ENCODE measurements around the gene HNRNPU.

Gene HNRNPU

DNA sequence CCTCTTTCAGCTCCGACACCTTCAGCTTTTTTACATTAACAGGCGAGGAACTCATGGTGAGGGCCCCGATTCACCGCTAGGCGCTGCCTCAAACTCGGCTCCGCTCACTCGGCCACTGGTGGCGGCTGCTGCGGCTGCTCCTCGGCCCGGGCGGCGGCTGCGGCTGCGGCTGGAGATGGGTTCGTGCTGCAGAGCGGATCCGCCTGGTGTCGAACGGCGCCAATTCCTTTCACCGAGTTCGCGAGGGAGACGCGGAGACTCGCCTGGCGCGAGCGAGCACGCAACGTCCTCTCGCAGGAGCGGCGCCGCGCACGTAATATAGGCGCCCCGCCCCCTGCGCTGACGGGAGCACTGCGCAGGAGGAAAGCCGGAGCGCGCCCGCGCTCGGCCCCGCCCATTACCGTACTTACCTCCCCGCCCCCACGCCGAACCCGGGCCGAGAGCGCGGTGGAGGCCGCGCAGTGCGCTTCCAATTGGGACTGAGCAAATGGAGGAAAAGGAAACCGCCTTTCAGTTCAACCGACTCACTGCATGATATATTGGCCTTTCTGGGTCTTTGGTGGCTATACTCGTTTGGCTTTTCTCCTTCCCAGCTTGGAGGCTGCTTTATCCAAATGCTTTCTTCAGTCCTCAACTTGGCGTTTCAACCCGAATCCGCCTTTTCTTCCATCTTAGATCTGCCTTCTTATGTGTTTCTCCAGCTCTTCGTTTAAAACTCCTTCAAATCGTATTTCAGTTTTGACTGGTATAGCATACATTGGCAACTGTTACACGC is at the start of gene HNRNPU:
HNRNPU (minus strand) TSS at position 291 of the 775 bp plus-strand sequence; CDS start at position 55, 236 bp downstream.
- peak; percentile 92 to 98 (median 94) for DNase-seq

- no peak for DNase-seq
These were observed 49.5 kb upstream of the HNRNPU start for GRCh38 chr1:244913806-244914205.

- no peak for DNase-seq
These were observed 39.8 kb upstream of the HNRNPU start for GRCh38 chr1:244904119-244904518.

GRCh38 chr1:244901400-244902015 is 37.2 kb upstream of the HNRNPU start:
- no peak for DNase-seq

DNA sequence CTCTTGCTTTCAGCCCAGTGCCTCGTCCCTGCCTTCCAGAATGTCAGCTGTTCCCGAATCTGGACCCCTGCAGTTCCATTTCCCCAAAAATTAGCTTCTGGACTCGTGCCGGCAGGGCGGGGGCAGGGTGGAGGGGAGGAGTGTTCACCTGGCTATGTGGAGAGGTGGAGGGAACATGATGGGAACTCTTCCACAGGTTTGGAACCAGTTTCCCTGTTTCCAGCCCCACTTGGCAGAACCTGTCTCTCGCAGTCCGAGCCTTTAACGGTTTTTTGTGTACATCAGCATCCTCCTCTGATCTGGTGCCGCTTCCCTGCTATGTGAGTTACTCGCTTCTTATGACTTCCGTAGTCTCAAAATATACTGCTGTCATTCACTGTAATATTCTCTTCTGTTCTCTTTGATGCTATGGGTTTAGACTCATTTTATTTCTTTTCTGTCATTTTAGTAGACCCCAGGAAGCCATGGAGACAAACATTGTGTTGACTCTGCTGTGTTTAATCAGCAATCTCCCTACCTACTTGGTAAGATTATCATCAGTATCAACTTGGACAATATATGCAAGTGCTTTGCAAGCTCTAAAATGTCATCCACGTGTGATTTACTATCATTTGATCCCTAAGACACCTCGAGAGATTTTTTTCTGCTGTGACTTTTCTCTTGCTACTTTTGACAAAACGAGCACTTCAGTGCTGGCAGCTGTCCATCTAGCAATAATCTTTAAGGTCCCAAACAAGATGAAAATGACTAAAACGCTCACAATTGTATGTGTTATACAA is 33.3 kb upstream of the HNRNPU start:
- no peak for DNase-seq

GRCh38 chr1:244896550-244896949 is 32.2 kb upstream of the HNRNPU start:
- no peak for DNase-seq

DNA sequence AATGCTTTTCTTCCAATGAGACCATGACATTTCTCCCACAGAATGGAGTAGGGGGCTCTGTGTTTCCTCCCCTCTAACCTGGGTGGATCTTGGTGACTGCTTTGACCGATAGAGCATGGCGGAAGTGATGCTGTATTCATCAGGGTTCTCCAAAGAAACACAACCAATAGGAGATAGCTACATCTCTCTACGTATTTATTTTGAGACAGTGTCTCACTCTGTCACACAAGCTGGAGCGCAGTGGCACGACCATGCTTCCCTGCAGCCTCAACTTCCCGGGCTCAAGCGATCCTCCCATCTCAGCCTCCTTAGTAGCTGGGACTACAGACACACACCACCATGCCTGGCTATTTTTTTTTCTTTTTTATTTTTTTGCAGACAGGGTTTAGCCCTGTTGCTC is 29.5 kb upstream of the HNRNPU start:
- DNase-seq, result no peak

GRCh38 chr1:244887281-244887680 is 22.9 kb upstream of the HNRNPU start:
- DNase-seq, result no peak

DNA sequence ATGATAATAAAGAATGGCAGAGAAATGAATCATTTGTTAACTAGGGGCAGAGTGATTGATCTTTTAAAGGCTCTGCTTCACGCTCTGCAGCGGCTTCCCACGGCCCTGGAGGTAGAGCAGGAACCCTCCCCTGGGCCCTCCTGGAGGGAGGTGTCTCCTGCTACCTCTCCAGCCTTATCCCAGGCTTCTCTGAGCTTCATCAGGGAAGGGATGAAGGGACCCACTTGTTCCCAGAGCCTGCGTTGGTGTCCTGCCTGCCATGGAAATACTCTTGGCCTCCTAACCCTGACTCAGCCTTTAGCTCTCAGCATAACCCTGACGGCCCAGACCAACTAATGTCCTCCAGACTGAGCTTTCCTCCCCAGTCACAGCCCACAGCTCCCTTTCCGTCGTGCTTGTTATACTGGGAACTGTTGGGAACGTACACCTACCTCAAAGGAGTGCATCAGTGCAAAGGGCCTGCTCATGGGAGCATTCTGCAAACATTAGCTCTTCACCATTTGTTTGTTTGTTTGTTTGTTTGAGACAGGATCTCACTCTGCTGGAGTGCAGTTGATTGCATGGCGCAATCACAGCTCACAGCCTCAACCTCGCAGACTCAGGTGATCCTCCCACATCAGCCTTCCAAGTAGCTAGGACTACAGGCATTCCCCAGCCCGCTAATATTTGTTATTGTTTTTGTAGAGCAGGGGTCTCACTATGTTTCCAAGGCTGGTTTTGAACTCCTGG is 17.4 kb upstream of the HNRNPU start:
- DNase-seq, result no peak

DNA sequence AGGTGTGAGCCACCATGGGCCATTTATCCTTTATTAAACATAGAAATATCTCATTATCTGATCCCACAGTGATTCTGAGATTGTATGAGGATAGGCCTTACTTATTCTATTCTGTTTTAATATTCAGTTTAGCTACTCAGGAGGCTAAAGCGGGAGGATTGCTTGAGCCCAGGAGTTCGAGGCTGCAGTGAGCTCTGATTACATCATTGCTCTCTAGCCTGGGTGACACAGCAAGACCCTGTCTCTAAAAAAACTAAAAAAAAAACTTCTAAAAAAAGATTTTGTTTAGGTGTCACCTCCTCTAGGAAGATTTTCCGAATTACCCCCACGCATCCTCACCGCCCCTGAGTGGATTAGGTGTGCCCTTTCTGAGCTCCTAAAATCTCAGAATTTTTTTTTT is 14.3 kb upstream of the HNRNPU start:
- no peak for DNase-seq

DNA sequence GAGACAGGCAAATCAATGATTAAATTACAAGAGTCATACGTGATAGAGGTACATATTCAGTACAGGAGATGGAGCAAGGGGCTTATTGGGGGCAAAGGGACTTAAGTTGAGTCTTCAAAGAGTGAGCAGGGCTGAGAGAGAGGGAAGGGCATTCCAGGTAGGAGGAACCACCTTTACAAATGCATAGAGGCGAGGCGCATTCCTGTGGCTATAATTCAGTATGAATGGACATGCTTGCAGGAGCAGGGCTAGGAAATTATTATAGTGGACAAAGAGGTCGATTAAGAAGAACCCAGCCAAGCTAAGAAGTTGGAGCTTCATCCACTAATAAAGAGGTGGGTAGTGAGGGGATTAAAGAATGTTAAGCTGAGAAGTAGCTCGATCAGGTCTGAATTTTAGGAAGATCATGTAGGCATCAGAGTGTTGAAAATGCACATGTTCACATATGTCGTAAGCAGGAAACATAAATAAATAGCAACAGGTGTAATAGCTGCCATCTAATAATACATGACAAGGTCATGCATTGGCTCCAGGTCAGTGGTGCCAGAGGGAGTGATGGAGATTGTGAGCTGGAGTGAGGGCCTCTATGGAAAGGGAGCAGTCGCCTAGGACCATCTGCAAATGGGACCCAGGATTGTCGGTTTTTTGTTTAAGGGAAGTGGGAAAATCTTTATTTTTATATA is 12.0 kb upstream of the HNRNPU start:
- no peak for DNase-seq

- DNase-seq, result no peak
These were observed 10.7 kb upstream of the HNRNPU start for GRCh38 chr1:244874974-244875579.

- no peak for DNase-seq
These were observed 5.6 kb upstream of the HNRNPU start for GRCh38 chr1:244869950-244870349.

- no peak for DNase-seq
These were observed 5.1 kb upstream of the HNRNPU start for GRCh38 chr1:244869364-244869827.

DNA sequence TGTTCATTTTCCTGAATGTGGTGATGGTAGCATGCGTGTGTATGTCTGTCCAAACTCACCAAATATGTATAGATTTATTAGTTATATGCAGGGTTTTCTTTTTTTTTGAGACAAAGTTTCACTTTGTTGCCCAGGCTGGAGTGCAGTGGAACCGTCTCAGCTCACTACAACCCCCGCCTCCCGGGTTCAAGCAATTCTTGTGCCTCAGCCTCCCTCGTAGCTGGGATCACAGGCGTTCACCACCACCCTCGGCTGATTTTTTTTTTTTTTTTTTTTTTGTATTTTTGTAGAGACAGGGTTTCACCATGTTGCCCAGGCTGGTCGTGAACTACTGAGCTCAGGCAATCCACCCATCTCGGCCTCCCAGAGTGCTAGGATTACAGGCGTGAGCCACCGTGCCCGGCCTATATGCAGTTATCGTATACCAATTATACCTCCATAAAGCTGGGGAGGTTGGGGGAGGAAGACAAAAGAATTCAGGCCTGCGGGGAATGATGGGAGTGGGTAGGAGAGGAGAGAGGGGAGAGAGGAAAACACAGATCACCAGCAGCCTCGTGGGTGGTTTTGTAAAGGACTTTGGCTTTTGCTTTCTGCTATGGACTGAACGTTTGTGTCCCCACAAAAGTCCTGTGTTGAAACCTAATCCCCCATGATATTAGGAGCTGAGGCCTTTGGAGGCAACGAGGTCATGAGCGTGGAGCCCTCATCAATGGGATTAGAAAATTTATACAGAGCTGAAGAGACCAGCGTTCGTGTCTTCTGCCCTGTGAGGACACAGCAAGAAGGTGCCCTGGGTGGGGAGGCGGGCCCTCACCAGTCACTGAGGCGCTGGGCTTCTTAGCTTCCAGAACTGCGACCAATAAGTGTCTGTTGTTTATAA is 4.4 kb upstream of the HNRNPU start:
- DNase-seq, result no peak

DNA sequence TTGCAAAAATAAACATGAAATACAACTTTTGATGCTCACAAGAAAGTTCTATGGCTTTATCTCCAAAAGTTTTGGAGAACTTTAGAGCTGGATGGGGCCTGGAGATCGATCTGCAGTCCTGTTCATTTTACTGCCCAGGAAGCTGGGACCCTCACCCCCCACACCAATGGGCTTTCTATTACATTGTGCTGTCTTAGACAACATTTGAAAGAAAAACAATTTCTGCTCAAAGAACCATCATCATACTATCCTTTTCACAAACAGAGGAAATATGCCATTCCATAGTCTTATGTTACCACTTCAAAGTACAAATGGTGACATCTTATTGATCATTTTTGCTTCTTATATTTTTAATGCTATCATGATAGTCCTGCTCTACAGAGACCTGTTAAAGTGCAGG is 2.0 kb upstream of the HNRNPU start:
- no peak for DNase-seq

- no peak for DNase-seq
These were observed 1.5 kb upstream of the HNRNPU start for GRCh38 chr1:244865820-244866219.

DNA sequence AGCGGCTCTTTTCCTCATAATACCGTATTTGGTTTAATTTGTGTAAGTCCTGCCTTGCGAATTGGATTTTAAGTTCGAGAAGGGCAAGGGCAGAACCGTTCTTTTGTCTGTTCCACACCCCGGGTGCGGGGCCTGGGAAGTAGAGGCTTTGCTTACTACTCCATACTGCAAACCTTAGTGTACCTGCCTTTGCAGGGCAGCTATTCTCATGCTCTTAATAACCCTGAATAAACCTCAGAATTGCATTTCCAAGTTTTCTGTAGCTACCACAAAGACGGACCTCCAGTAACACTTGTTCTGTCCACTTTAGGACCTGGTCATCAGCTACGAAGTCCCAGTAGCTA is 657 bp upstream of the HNRNPU start:
- peak in 2 of 6 experiments; percentile 17 to 44 for DNase-seq

GRCh38 chr1:244863491-244864252 is 671 bp downstream of the HNRNPU start:
- peak in 1 of 6 experiments; percentile 28 for DNase-seq
